HepG2 (cell line): ENCODE measurements around the gene FBXO28. TPM values are rescaled to one million over a fixed set of nuclear protein-coding genes. Genes with fewer than 3 reads are reported as not detected.

Experiments used
- ADNP ChIP-seq: sonication (generic); formaldehyde crosslinking; IDR thresholded peaks from 2 replicates; pipeline ENCODE4 v1.4.0; 2020; ENCODE audit warnings: missing genetic modification reagents
- BRD4 ChIP-seq: sonication (generic); formaldehyde crosslinking; IDR thresholded peaks from 2 replicates; pipeline ENCODE4 v1.4.0; 2020; ENCODE audit warnings: missing genetic modification reagents
- FOXA1 ChIP-seq, 2 experiments: fragments of 450-650 bp in 1 of 2; sonication (generic) in 1 of 2; formaldehyde crosslinking in 1 of 2; IDR thresholded peaks; 2 replicates each; pipeline versions ENCODE4 v1.4.0 to v1.6.1; 2016 to 2020; ENCODE audit warnings: missing genetic modification reagents in 1 of 2
- FOXK2 ChIP-seq: fragments of 450-650 bp; IDR thresholded peaks from 2 replicates; pipeline ENCODE4 v1.6.1; 2016
- MAF1 ChIP-seq: sonication (generic); formaldehyde crosslinking; IDR thresholded peaks from 2 replicates; pipeline ENCODE4 v1.5.0; 2020; ENCODE audit warnings: missing genetic modification reagents, borderline replicate concordance
- NR3C1 ChIP-seq: sonication (generic); formaldehyde crosslinking; IDR thresholded peaks from 2 replicates; pipeline ENCODE4 v1.4.0; 2020; ENCODE audit warnings: missing genetic modification reagents
- PHF20 ChIP-seq: sonication (generic); formaldehyde crosslinking; IDR thresholded peaks from 2 replicates; pipeline ENCODE4 v1.5.0; 2020; ENCODE audit warnings: mild to moderate bottlenecking, missing genetic modification reagents
- TFDP1 ChIP-seq: IDR thresholded peaks from 2 replicates; pipeline ENCODE4 v1.6.1; 2016; ENCODE audit warnings: missing compliant biosample characterization, missing genetic modification reagents, borderline replicate concordance
- XRCC5 ChIP-seq: fragments of 200-400 bp; formaldehyde crosslinking; optimal IDR thresholded peaks from 2 replicates; pipeline ENCODE3; 2017; ENCODE audit warnings: mild to moderate bottlenecking, low read length
- ZFP37 ChIP-seq: sonication (generic); formaldehyde crosslinking; IDR thresholded peaks from 2 replicates; pipeline ENCODE4 v1.4.0; 2020; ENCODE audit warnings: missing genetic modification reagents, borderline replicate concordance
- ZKSCAN5 ChIP-seq: sonication (generic); formaldehyde crosslinking; IDR thresholded peaks from 2 replicates; pipeline ENCODE4 v1.5.1; 2020; ENCODE audit warnings: mild to moderate bottlenecking, missing genetic modification reagents
- ZNF136 ChIP-seq: sonication (generic); formaldehyde crosslinking; IDR thresholded peaks from 2 replicates; pipeline ENCODE4 v1.8.1; 2022; ENCODE audit warnings: low read depth, mild to moderate bottlenecking, moderate library complexity, missing genetic modification reagents
- ZNF333 ChIP-seq: sonication (generic); formaldehyde crosslinking; IDR thresholded peaks from 2 replicates; pipeline ENCODE4 v1.4.0; 2020; ENCODE audit warnings: mild to moderate bottlenecking, missing genetic modification reagents, borderline replicate concordance
- ZNF367 ChIP-seq: sonication (generic); formaldehyde crosslinking; IDR thresholded peaks from 2 replicates; pipeline ENCODE4 v1.4.0; 2020; ENCODE audit warnings: missing genetic modification reagents, borderline replicate concordance
- ZNF557 ChIP-seq: sonication (generic); formaldehyde crosslinking; IDR thresholded peaks from 2 replicates; pipeline ENCODE4 v1.4.0; 2020; ENCODE audit warnings: missing genetic modification reagents
- ZNF607 ChIP-seq: sonication (generic); formaldehyde crosslinking; IDR thresholded peaks from 2 replicates; pipeline ENCODE4 v1.5.1; 2020; ENCODE audit warnings: missing genetic modification reagents, mild to moderate bottlenecking, borderline replicate concordance
- ZNF619 ChIP-seq: sonication (generic); formaldehyde crosslinking; IDR thresholded peaks from 2 replicates; pipeline ENCODE4 v1.4.0; 2020; ENCODE audit warnings: mild to moderate bottlenecking, missing genetic modification reagents
- ZNF678 ChIP-seq: sonication (generic); formaldehyde crosslinking; IDR thresholded peaks from 2 replicates; pipeline ENCODE4 v1.4.0; 2020; ENCODE audit warnings: mild to moderate bottlenecking, missing genetic modification reagents
- polyA plus RNA-seq, 8 experiments: library from polyadenylated mRNA; depleted of rRNA in 3 of 8; stranded (reverse) in 7 of 8; unstranded in 1 of 8; fragments of >200 nt; fragmentation: Illumina TruSeq in 4 of 8; extraction: Trizol in 4 of 8; gene quantifications; 2 replicates each; pipeline versions ENCODE4 v1.2.1 to v1.2.3, GENCODE V29; 2011 to 2016; ENCODE audit warnings: low read depth in 4 of 8, missing spikeins in 1 of 8, mixed read lengths in 1 of 8; ENCODE audit not compliant: insufficient read depth in 1 of 8
- total RNA-seq, 5 experiments: library from RNA; depleted of rRNA; stranded (reverse); fragments of >200 nt; fragmentation: Illumina TruSeq; extraction: Trizol; gene quantifications; 2 replicates each; pipeline ENCODE4 v1.2.3, GENCODE V29; 2016; ENCODE audit warnings: low read depth in 1 of 5
- TF ChIP-seq, protein P1 (sequence below): sonication (generic); formaldehyde crosslinking; IDR thresholded peaks from 2 replicates; pipeline ENCODE4 v1.5.0; 2020; ENCODE audit warnings: mild to moderate bottlenecking, missing genetic modification reagents
- TF ChIP-seq, protein P2 (sequence below): IDR thresholded peaks from 2 replicates; pipeline ENCODE4 v1.6.1; 2016; ENCODE audit warnings: control low read depth
- TF ChIP-seq, protein P3 (sequence below): sonication (generic); formaldehyde crosslinking; IDR thresholded peaks from 2 replicates; pipeline ENCODE4 v1.4.0; 2020; ENCODE audit warnings: missing genetic modification reagents
- TF ChIP-seq, protein P4 (sequence below): sonication (generic); formaldehyde crosslinking; IDR thresholded peaks from 2 replicates; pipeline ENCODE4 v1.8.1; 2023; ENCODE audit warnings: mild to moderate bottlenecking, missing genetic modification reagents

FBXO28 gene
- total and polyA plus RNA-seq, 2 of the 13 experiments (the other 11 are each of a cell fraction or from before 2014, with no cell fraction given) = 8.5 to 29.1 TPM

GRCh38 chr1:224113918-224114786 is at the start of gene FBXO28 (continued):
- TF ChIP-seq, protein P1, sequence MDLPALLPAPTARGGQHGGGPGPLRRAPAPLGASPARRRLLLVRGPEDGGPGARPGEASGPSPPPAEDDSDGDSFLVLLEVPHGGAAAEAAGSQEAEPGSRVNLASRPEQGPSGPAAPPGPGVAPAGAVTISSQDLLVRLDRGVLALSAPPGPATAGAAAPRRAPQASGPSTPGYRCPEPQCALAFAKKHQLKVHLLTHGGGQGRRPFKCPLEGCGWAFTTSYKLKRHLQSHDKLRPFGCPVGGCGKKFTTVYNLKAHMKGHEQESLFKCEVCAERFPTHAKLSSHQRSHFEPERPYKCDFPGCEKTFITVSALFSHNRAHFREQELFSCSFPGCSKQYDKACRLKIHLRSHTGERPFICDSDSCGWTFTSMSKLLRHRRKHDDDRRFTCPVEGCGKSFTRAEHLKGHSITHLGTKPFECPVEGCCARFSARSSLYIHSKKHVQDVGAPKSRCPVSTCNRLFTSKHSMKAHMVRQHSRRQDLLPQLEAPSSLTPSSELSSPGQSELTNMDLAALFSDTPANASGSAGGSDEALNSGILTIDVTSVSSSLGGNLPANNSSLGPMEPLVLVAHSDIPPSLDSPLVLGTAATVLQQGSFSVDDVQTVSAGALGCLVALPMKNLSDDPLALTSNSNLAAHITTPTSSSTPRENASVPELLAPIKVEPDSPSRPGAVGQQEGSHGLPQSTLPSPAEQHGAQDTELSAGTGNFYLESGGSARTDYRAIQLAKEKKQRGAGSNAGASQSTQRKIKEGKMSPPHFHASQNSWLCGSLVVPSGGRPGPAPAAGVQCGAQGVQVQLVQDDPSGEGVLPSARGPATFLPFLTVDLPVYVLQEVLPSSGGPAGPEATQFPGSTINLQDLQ = peak; percentile 66; the same call in 1 of the 2 replicates
- TF ChIP-seq, protein P2, sequence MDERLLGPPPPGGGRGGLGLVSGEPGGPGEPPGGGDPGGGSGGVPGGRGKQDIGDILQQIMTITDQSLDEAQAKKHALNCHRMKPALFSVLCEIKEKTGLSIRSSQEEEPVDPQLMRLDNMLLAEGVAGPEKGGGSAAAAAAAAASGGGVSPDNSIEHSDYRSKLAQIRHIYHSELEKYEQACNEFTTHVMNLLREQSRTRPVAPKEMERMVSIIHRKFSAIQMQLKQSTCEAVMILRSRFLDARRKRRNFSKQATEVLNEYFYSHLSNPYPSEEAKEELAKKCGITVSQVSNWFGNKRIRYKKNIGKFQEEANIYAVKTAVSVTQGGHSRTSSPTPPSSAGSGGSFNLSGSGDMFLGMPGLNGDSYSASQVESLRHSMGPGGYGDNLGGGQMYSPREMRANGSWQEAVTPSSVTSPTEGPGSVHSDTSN (CRISPR knock-in tag) = no peak
- TF ChIP-seq ZNF619 (CRISPR knock-in tag) = no peak; the same call in 1 of the 2 replicates
- no peak for TF ChIP-seq NR3C1 (CRISPR knock-in tag)
- TF ChIP-seq ZNF607 (CRISPR knock-in tag) = no peak
- TF ChIP-seq, protein P3, sequence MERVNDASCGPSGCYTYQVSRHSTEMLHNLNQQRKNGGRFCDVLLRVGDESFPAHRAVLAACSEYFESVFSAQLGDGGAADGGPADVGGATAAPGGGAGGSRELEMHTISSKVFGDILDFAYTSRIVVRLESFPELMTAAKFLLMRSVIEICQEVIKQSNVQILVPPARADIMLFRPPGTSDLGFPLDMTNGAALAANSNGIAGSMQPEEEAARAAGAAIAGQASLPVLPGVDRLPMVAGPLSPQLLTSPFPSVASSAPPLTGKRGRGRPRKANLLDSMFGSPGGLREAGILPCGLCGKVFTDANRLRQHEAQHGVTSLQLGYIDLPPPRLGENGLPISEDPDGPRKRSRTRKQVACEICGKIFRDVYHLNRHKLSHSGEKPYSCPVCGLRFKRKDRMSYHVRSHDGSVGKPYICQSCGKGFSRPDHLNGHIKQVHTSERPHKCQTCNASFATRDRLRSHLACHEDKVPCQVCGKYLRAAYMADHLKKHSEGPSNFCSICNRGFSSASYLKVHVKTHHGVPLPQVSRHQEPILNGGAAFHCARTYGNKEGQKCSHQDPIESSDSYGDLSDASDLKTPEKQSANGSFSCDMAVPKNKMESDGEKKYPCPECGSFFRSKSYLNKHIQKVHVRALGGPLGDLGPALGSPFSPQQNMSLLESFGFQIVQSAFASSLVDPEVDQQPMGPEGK (CRISPR knock-in tag) = peak; percentile 100
- peak; percentile 96 for TF ChIP-seq BRD4 (CRISPR knock-in tag)
- peak; percentile 36; the same call in 1 of the 2 replicates for TF ChIP-seq TFDP1 (CRISPR knock-in tag)
- no peak for TF ChIP-seq ZKSCAN5
- TF ChIP-seq ZNF136 = no peak
- no peak for TF ChIP-seq XRCC5
- TF ChIP-seq MAF1 (CRISPR knock-in tag) = peak; percentile 63
- TF ChIP-seq ZNF333 (CRISPR knock-in tag) = no peak
- TF ChIP-seq ZNF678 = no peak
- TF ChIP-seq ADNP = no peak
- no peak; the same call in 1 of the 2 replicates for TF ChIP-seq ZFP37 (CRISPR knock-in tag)
- no peak for TF ChIP-seq FOXA1 (IDR thresholded peaks at IDR 0.05)
- 0 out of 2 replicates have a peak, but pooled peaks have one; percentile 17 for TF ChIP-seq FOXA1 (CRISPR knock-in tag; IDR thresholded peaks at IDR 0.05)
- no peak for TF ChIP-seq ZNF557 (CRISPR knock-in tag)
- peak; percentile 93 for TF ChIP-seq PHF20 (CRISPR knock-in tag)
- no peak for TF ChIP-seq ZNF367 (CRISPR knock-in tag)
- TF ChIP-seq, protein P4, sequence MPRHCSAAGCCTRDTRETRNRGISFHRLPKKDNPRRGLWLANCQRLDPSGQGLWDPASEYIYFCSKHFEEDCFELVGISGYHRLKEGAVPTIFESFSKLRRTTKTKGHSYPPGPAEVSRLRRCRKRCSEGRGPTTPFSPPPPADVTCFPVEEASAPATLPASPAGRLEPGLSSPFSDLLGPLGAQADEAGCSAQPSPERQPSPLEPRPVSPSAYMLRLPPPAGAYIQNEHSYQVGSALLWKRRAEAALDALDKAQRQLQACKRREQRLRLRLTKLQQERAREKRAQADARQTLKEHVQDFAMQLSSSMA (CRISPR knock-in tag) = peak; percentile 67; the same call in 1 of the 2 replicates
- no peak for TF ChIP-seq FOXK2
